Small intestine (tissue), 7 donors: ENCODE results near the gene DNPH1. TPM values are rescaled to one million over a fixed set of nuclear protein-coding genes. Genes with fewer than 3 reads are reported as not detected.

Experiments
- DNase-seq, 2 donors: peaks; one replicate each; pipeline versions ENCODE4 v3.0.0 to v3.0.0-alpha.2; 2013
- FAIRE-seq: peaks from 2 replicates; lab custom pipeline; 2012; peaks lifted over from hg19 to GRCh38; lab: Jason Lieb, UNC
- H3K27ac ChIP-seq, 3 donors: one replicate each; pipeline ENCODE4 v1.5.1; 2013; ENCODE audit warnings: low read length in 2 of 3, mild to moderate bottlenecking in 2 of 3, control low read depth in 1 of 3, inconsistent platforms in 1 of 3, low read depth in 1 of 3, moderate library complexity in 1 of 3
- H3K27me3 ChIP-seq, 3 donors: one replicate each; pipeline ENCODE4 v1.6.1; 2013; ENCODE audit warnings: low read length in 3 of 3, inconsistent platforms in 1 of 3; ENCODE audit not compliant: control insufficient read depth in 3 of 3, insufficient read depth in 3 of 3
- H3K36me3 ChIP-seq, 3 donors: one replicate each; pipeline ENCODE4 v1.6.1; 2013; ENCODE audit warnings: low read length in 3 of 3, inconsistent platforms in 1 of 3, low read depth in 1 of 3, mild to moderate bottlenecking in 1 of 3, moderate library complexity in 1 of 3; ENCODE audit not compliant: control insufficient read depth in 3 of 3, insufficient read depth in 2 of 3
- H3K4me1 ChIP-seq, 3 donors: one replicate each; pipeline ENCODE4 v1.6.1; 2013; ENCODE audit warnings: low read length in 2 of 3, inconsistent platforms in 1 of 3, low read depth in 1 of 3, mild to moderate bottlenecking in 1 of 3, moderate library complexity in 1 of 3; ENCODE audit not compliant: control insufficient read depth in 3 of 3, insufficient read depth in 2 of 3
- H3K4me3 ChIP-seq, 3 donors: one replicate each; pipeline ENCODE4 v1.5.1; 2013; ENCODE audit warnings: low read length in 3 of 3, control low read depth in 1 of 3, inconsistent platforms in 1 of 3, low read depth in 1 of 3, mild to moderate bottlenecking in 1 of 3, moderate library complexity in 1 of 3
- H3K9me3 ChIP-seq, 2 donors: one replicate each; pipeline ENCODE4 v1.6.1; 2013; ENCODE audit warnings: low read depth in 1 of 2, low read length in 1 of 2; ENCODE audit not compliant: control insufficient read depth in 2 of 2, insufficient read depth in 1 of 2
- WGBS, 3 donors: extraction: QIAGEN DNeasy Blood & Tissue Kit; methylation state at CpG; one replicate each; pipeline ENCODE4 v1.1.7; 2013; 5-methylcytosine and 5-hydroxymethylcytosine counted together
- polyA plus RNA-seq, 4 donors: library from polyadenylated mRNA; stranded (reverse) in 3 of 4; unstranded in 1 of 4; fragments of 200-250 nt in 3 of 4; fragments of 120-200 nt in 1 of 4; gene quantifications; one replicate each; pipeline versions ENCODE4 v1.2.1 to v1.2.3, GENCODE V29; 2013
- donor health status: healthy with polysubstance abuse.
- donor health status: control.
- donor health status: control.
- donor health status: Bipolar disorder and iron deficiency.
- donor health status: healthy.

Gene DNPH1
- polyA plus RNA-seq, 4 donors = 192 to 370 (median 327) TPM

DNA sequence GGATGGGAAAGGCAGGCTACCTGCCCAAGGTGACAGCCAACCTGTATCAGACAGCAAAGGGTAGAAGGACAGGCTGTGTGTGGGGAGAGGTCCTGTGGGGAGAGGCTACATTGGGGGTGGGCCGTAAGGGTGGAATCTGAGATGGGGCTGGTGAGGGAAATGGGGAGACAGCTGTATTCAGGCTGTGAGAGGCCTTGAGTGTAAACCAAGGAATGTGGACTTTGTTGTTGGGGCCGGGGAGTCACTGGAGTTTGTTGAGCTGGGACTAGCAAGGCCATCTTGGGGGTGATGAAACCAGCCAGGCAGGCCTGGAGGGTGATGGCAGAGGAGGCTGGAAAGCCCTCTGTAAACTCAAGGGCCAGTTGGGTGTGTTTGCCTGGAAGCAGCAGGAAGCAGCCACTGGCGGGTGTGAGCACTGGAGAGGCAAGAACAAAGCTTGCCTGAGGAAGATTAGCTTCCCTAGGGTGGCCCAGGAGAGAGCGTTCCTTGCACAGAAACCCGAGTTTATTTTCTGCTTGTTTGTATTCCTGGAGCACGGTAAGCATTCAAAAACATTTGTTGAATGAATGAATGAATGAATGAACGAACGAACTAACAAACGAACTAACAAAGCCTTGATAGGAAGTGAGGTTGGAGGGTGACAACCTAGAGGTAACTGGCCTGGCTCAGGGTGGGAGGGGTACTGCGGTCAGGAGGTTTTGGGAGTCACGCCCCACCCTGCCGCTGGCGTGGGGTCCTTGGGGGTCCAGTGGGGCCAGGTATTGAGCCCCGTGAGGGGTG is 32.9 kb upstream of the DNPH1 start:
- H3K27me3 ChIP-seq = no peaks in the 10 kb centered on the region
- H3K9me3 ChIP-seq = no peaks in the 10 kb centered on the region
- DNase-seq = peak; percentile 24 to 87
- H3K36me3 ChIP-seq = peaks cover 0 to 8% (median 0%) of the 10 kb centered on the region in 3 donors
- no peak for FAIRE-seq
- peaks cover 0 to 46% (median 0%) of the 10 kb centered on the region in 3 donors for H3K4me1 ChIP-seq
- WGBS, 3 donors = 62 to 74% (median 70%) methylated on average over 14 of the region's 14 CpGs
- H3K27ac ChIP-seq = peak overlapping the region in 1 of 3 donors; percentile 75
- H3K4me3 ChIP-seq = no peak overlapping the region

GRCh38 chr6:43261198-43261597 is 31.9 kb upstream of the DNPH1 start:
- 84 to 89% (median 84%) methylated on average over 5 of the region's 5 CpGs for WGBS, 3 donors
- no peaks in the 10 kb centered on the region for H3K9me3 ChIP-seq
- no peaks in the 10 kb centered on the region for H3K27me3 ChIP-seq
- H3K4me3 ChIP-seq = no peak overlapping the region
- no peak for FAIRE-seq
- no peak overlapping the region for H3K27ac ChIP-seq
- DNase-seq = no peak
- peaks cover 0 to 40% (median 0%) of the 10 kb centered on the region in 3 donors for H3K4me1 ChIP-seq
- peaks cover 0 to 8% (median 0%) of the 10 kb centered on the region in 3 donors for H3K36me3 ChIP-seq

GRCh38 chr6:43260791-43261190 is 31.5 kb upstream of the DNPH1 start:
- Histone ChIP-seq H3K27ac (no peak overlapping the region), H3K27me3 (no peaks in the 10 kb centered on the region), H3K4me3 (no peak overlapping the region), H3K36me3 (peaks cover 0 to 8% (median 0%) of the 10 kb centered on the region in 3 donors), H3K4me1 (peaks cover 0 to 37% (median 0%) of the 10 kb centered on the region in 3 donors), H3K9me3 (no peaks in the 10 kb centered on the region)
- WGBS, 3 donors = 80 to 92% (median 89%) methylated on average over 4 of the region's 4 CpGs
- FAIRE-seq (no peak), DNase-seq (no peak)

GRCh38 chr6:43258807-43259686 is 29.8 kb upstream of the DNPH1 start:
- Histone ChIP-seq H3K36me3 (peaks cover 0 to 3% (median 0%) of the 10 kb centered on the region in 3 donors), H3K27me3 (no peaks in the 10 kb centered on the region), H3K9me3 (no peaks in the 10 kb centered on the region), H3K27ac (no peak overlapping the region), H3K4me3 (no peak overlapping the region), H3K4me1 (peaks cover 0 to 21% (median 0%) of the 10 kb centered on the region in 3 donors)
- no peak for FAIRE-seq
- no peak for DNase-seq
- WGBS, 3 donors = 90 to 94% (median 91%) methylated on average over 24 to 30 of the region's 30 CpGs

GRCh38 chr6:43258180-43258579 is 28.9 kb upstream of the DNPH1 start:
- Histone ChIP-seq H3K9me3 (no peaks in the 10 kb centered on the region), H3K27me3 (no peaks in the 10 kb centered on the region), H3K4me1 (peaks cover 0 to 14% (median 0%) of the 10 kb centered on the region in 3 donors), H3K27ac (no peak overlapping the region), H3K36me3 (peaks cover 0 to 1% (median 0%) of the 10 kb centered on the region in 3 donors), H3K4me3 (no peak overlapping the region)
- DNase-seq (no peak), FAIRE-seq (no peak)
- WGBS, 3 donors = 66 to 70% (median 68%) methylated on average over 4 of the region's 4 CpGs

- H3K4me3 ChIP-seq = no peak overlapping the region
- H3K27me3 ChIP-seq = no peaks in the 10 kb centered on the region
- H3K27ac ChIP-seq = no peak overlapping the region
- WGBS, 3 donors = 61 to 71% (median 68%) methylated on average over 12 of the region's 12 CpGs
- H3K36me3 ChIP-seq = peaks cover 0 to 2% (median 0%) of the 10 kb centered on the region in 3 donors
- FAIRE-seq (no peak), DNase-seq (no peak)
- H3K4me1 ChIP-seq = peaks cover 0 to 10% (median 0%) of the 10 kb centered on the region in 3 donors
- no peaks in the 10 kb centered on the region for H3K9me3 ChIP-seq
Observed at GRCh38 chr6:43257367-43258145, 28.3 kb upstream of the DNPH1 start.

GRCh38 chr6:43256670-43257366 is 27.5 kb upstream of the DNPH1 start:
- Histone ChIP-seq H3K27ac (no peak overlapping the region), H3K36me3 (peaks cover 0 to 2% (median 0%) of the 10 kb centered on the region in 3 donors), H3K9me3 (no peaks in the 10 kb centered on the region), H3K27me3 (peaks cover 0 to 5% (median 0%) of the 10 kb centered on the region in 3 donors), H3K4me1 (peaks cover 0 to 2% (median 0%) of the 10 kb centered on the region in 3 donors), H3K4me3 (no peak overlapping the region)
- DNase-seq = no peak
- FAIRE-seq = no peak
- 85 to 89% (median 88%) methylated on average over 9 of the region's 9 CpGs for WGBS, 3 donors
